DOHH2 (cell line): ENCODE data around the gene IMMP2L.

Experiments
- H3F3A ChIP-seq: fragments of 200-600 bp; sonication (generic), shearing (Covaris generic); 2 replicates; pipeline ENCODE4 v1.6.0; 2016; ENCODE audit warnings: antibody characterized with exemption, mild to moderate bottlenecking; ENCODE audit not compliant: control insufficient read depth, insufficient read depth
- H3K27ac ChIP-seq: fragments of 200-600 bp; sonication (generic); 2 replicates; pipeline ENCODE4 v1.5.1; 2014; ENCODE audit warnings: low read depth, mild to moderate bottlenecking, low read length, moderate library complexity
- H3K27me3 ChIP-seq: fragments of 200-600 bp; sonication (generic); 2 replicates; pipeline ENCODE4 v1.6.1; 2014; ENCODE audit warnings: mild to moderate bottlenecking, low read length, mixed read lengths; ENCODE audit not compliant: control insufficient read depth
- H3K36me3 ChIP-seq: fragments of 200-600 bp; sonication (generic); 2 replicates; pipeline ENCODE4 v1.6.1; 2014; ENCODE audit warnings: mild to moderate bottlenecking, low read length, moderate library complexity, mixed read lengths; ENCODE audit not compliant: control insufficient read depth
- H3K4me1 ChIP-seq: fragments of 200-600 bp; sonication (generic); 2 replicates; pipeline ENCODE4 v1.6.1; 2014; ENCODE audit warnings: mild to moderate bottlenecking, low read length, mixed read lengths; ENCODE audit not compliant: control insufficient read depth
- H3K4me2 ChIP-seq: fragments of 200-600 bp; sonication (generic); 2 replicates; pipeline ENCODE4 v1.6.0; 2014; ENCODE audit warnings: mild to moderate bottlenecking, low read length, moderate library complexity
- H3K4me3 ChIP-seq: fragments of 200-600 bp; sonication (generic); 2 replicates; pipeline ENCODE4 v1.5.1; 2014; ENCODE audit warnings: mild to moderate bottlenecking, low read length, mixed read lengths
- H3K79me2 ChIP-seq: fragments of 200-600 bp; sonication (generic); 2 replicates; pipeline ENCODE4 v1.6.1; 2014; ENCODE audit warnings: mild to moderate bottlenecking, low read length, mixed read lengths; ENCODE audit not compliant: control insufficient read depth
- H3K9me2 ChIP-seq: fragments of 200-600 bp; sonication (generic); replicated peaks from 2 replicates; pipeline ENCODE4 v1.6.1; 2014; ENCODE audit warnings: mild to moderate bottlenecking, low read length, mixed read lengths; ENCODE audit not compliant: control insufficient read depth
- H3K9me3 ChIP-seq: fragments of 200-600 bp; sonication (generic); 2 replicates; pipeline ENCODE4 v1.6.1; 2014; ENCODE audit warnings: antibody characterized with exemption, low read length, mixed read lengths; ENCODE audit not compliant: control insufficient read depth, insufficient read depth
- H4K20me1 ChIP-seq: fragments of 200-600 bp; sonication (generic); 2 replicates; pipeline ENCODE4 v1.6.0; 2014; ENCODE audit warnings: low read depth, mild to moderate bottlenecking, antibody characterized with exemption, low read length, moderate library complexity; ENCODE audit not compliant: control insufficient read depth, insufficient read depth
- EZH2phosphoT487 ChIP-seq: fragments of 200-600 bp; sonication (generic); IDR thresholded peaks from 2 replicates; pipeline ENCODE4 v1.6.1; 2017; ENCODE audit warnings: borderline replicate concordance, mild to moderate bottlenecking, antibody characterized with exemption, low read length, moderate library complexity, mixed read lengths
- TF ChIP-seq, protein P1 (sequence below): fragments of 200-600 bp; sonication (generic); IDR thresholded peaks from one replicate; pipeline ENCODE4 v1.5.1; 2014; ENCODE audit warnings: antibody characterized with exemption, mild to moderate bottlenecking, low read depth, low read length; ENCODE audit not compliant: poor library complexity, severe bottlenecking

IMMP2L gene

DNA sequence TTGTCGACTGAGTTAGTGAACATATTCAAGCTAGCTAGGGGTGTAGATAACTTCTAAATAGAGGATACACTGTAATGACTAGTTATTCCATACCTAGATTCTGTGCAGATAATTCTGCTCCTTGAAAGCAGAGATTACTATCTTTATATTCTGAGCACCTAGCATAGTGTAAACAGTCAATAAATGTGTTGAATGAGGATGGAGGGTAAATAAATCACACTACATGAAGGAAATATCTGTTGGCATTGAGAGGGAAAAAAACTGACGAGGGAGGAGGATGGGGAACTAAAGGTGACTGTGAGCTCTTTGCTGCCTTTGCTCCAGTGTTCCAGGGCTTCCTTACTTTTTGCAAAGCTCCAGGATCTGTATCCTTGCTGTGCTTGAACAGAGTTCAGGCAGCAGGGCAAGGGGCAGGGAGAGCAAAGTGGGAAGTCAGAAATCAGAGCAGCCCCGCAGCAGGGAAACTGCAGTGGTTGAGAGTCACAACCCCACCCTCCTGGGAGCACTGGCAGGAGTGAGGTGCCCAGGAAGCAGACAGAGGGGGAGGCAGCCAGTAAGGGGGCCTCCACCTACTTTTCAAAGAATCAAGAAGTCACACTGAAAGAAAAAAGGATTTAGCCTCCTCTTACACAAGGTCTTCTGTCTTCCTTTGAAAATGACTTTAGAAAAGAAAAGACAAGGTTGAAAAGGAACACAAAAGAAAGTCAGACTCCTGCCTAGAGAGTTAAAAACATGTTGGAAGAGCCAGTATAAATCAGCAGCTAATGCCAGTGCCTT is 543.1 kb downstream of the IMMP2L start:
- TF ChIP-seq, protein P1, sequence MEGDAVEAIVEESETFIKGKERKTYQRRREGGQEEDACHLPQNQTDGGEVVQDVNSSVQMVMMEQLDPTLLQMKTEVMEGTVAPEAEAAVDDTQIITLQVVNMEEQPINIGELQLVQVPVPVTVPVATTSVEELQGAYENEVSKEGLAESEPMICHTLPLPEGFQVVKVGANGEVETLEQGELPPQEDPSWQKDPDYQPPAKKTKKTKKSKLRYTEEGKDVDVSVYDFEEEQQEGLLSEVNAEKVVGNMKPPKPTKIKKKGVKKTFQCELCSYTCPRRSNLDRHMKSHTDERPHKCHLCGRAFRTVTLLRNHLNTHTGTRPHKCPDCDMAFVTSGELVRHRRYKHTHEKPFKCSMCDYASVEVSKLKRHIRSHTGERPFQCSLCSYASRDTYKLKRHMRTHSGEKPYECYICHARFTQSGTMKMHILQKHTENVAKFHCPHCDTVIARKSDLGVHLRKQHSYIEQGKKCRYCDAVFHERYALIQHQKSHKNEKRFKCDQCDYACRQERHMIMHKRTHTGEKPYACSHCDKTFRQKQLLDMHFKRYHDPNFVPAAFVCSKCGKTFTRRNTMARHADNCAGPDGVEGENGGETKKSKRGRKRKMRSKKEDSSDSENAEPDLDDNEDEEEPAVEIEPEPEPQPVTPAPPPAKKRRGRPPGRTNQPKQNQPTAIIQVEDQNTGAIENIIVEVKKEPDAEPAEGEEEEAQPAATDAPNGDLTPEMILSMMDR: no peak
- no peak for TF ChIP-seq EZH2phosphoT487
- Histone ChIP-seq H3K36me3 (no peaks in the 10 kb centered on the region), H3K27me3 (no peaks in the 10 kb centered on the region), H3K4me1 (peaks cover 7% of the 10 kb centered on the region), H3F3A (peaks cover 4% of the 10 kb centered on the region; the same call in 1 of the 2 replicates), H3K4me3 (no peak overlapping the region), H3K4me2 (no peak overlapping the region), H3K27ac (no peak overlapping the region), H3K79me2 (no peaks in the 10 kb centered on the region), H4K20me1 (no peaks in the 10 kb centered on the region), H3K9me2 (no peaks in the 10 kb centered on the region), H3K9me3 (no peaks in the 10 kb centered on the region)

DNA sequence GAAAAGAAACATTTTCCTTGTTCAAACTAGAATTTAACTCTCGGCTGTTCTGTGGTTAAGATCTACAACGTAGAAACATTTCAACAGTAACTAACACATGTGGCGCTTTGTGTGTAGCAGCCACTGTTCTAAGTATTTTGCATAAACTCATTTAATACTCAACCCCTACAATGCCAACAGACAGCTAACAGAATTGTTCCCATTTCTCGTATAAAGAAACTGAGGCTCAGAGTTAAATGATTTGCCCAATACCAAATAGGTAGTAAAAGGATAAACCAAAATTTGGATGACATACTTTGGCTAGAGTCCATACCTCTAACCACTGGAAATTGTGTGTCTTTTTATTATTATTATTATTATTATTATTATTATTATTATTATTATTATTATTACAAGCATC is 543.8 kb downstream of the IMMP2L start:
- TF ChIP-seq, protein P1: no peak
- no peak for TF ChIP-seq EZH2phosphoT487
- no peaks in the 10 kb centered on the region for H3K9me2 ChIP-seq
- no peaks in the 10 kb centered on the region for H3K79me2 ChIP-seq
- H3K4me3 ChIP-seq: no peak overlapping the region
- H4K20me1 ChIP-seq: no peaks in the 10 kb centered on the region
- no peak overlapping the region for H3K27ac ChIP-seq
- peaks cover 14% of the 10 kb centered on the region for H3K4me1 ChIP-seq
- peaks cover 4% of the 10 kb centered on the region; the same call in 1 of the 2 replicates for H3F3A ChIP-seq
- no peaks in the 10 kb centered on the region for H3K27me3 ChIP-seq
- no peak overlapping the region for H3K4me2 ChIP-seq
- H3K9me3 ChIP-seq: no peaks in the 10 kb centered on the region
- H3K36me3 ChIP-seq: no peaks in the 10 kb centered on the region

DNA sequence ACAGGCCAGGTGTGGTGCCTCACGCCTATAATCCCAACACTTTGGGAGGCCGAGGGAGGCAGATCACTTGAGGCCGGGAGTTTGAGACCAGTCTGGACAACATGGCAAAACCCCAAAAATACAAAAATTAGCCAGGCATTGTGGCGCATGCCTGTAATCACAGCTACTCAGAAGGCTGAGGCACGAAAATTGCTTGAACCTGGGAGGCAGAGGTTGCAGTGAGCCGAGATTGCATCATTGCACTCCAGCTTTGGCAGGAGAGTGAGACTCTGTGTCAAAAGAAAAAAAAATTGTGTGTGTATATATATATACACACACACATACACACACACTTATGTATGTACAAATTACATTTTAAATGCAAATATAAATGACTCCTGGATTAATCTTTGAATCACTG is 548.2 kb downstream of the IMMP2L start:
- Histone ChIP-seq H3K27me3 (no peaks in the 10 kb centered on the region), H3K36me3 (no peaks in the 10 kb centered on the region), H3K79me2 (no peaks in the 10 kb centered on the region), H3K4me2 (peak overlapping the region; percentile 53; the same call in 1 of the 2 replicates), H3K27ac (no peak overlapping the region), H3K9me2 (no peaks in the 10 kb centered on the region), H3K9me3 (no peaks in the 10 kb centered on the region), H4K20me1 (no peaks in the 10 kb centered on the region), H3K4me1 (peaks cover 27% of the 10 kb centered on the region), H3K4me3 (no peak overlapping the region), H3F3A (peaks cover 4% of the 10 kb centered on the region; the same call in 1 of the 2 replicates)
- no peak for TF ChIP-seq EZH2phosphoT487
- TF ChIP-seq, protein P1: no peak
